H1 (cell line): ENCODE data around the gene VPS54. TPM values are rescaled to one million over a fixed set of nuclear protein-coding genes. Genes with fewer than 3 reads are reported as not detected.

Experiments
- CBX8 ChIP-seq: fragments of 300-800, 300-1000 bp; sonication (generic); IDR thresholded peaks from 2 replicates; pipeline ENCODE4 v1.7.1; 2016; ENCODE audit warnings: low read depth, low read length, borderline replicate concordance
- CHD2 ChIP-seq: IDR thresholded peaks from 2 replicates; pipeline ENCODE4 v1.6.1; 2012; ENCODE audit warnings: low read length, improper control_type of control experiment
- EGR1 ChIP-seq: IDR thresholded peaks from 2 replicates; pipeline ENCODE4 v1.6.1; 2011; ENCODE audit warnings: low read depth, low read length, borderline replicate concordance
- FOSL1 ChIP-seq: IDR thresholded peaks from 2 replicates; pipeline ENCODE4 v1.6.1; 2011; ENCODE audit warnings: mild to moderate bottlenecking, low read depth, low read length, moderate library complexity; ENCODE audit not compliant: insufficient read depth
- GABPA ChIP-seq: IDR thresholded peaks from 2 replicates; pipeline ENCODE4 v1.6.1; 2011; ENCODE audit warnings: mild to moderate bottlenecking, low read length, moderate library complexity, borderline replicate concordance; ENCODE audit not compliant: insufficient read depth
- JUND ChIP-seq: IDR thresholded peaks from 2 replicates; pipeline ENCODE4 v1.6.1; 2011; ENCODE audit warnings: mild to moderate bottlenecking, improper control_type of control experiment, low read length
- PHF8 ChIP-seq: fragments of 200-600 bp; sonication (generic); conservative IDR thresholded peaks from 2 replicates; pipeline ENCODE4 v1.7.1; 2012; ENCODE audit warnings: low read depth, mild to moderate bottlenecking, inconsistent platforms, low read length, moderate library complexity
- SIRT6 ChIP-seq: IDR thresholded peaks from one replicate; pipeline ENCODE4 v1.7.1; 2012; ENCODE audit warnings: low read length, inconsistent platforms
- TAF1 ChIP-seq: IDR thresholded peaks from 2 replicates; pipeline ENCODE4 v1.6.1; 2011; ENCODE audit warnings: mild to moderate bottlenecking, low read depth, low read length
- TEAD4 ChIP-seq: IDR thresholded peaks from 2 replicates; pipeline ENCODE4 v1.6.1; 2012; ENCODE audit warnings: low read depth, low read length, inconsistent platforms, mixed read lengths
- polyA plus RNA-seq, 7 experiments: library from polyadenylated mRNA; depleted of rRNA in 3 of 7; stranded (reverse) in 5 of 7; unstranded in 2 of 7; fragments of >200 nt in 5 of 7; fragments of 200-250 nt in 2 of 7; gene quantifications; 1 replicate in 5 of 7; 2 replicates in 1 of 7; 4 replicates in 1 of 7; pipeline versions ENCODE4 v1.2.1 to v1.2.3, GENCODE V29; 2011 to 2013; ENCODE audit warnings: missing spikeins in 2 of 7, mixed read lengths in 2 of 7
- total RNA-seq: library from RNA; stranded (reverse); fragmentation: NEBNext Ultra II Directional; extraction: Animal tissue kit (Norgen Biotek cat#: 25700); gene quantifications from 2 replicates; pipeline ENCODE4 v1.2.1, GENCODE V29; 2021
- TF ChIP-seq, protein P1 (sequence below): fragments of 300-600 bp; sonication (generic); IDR thresholded peaks from 2 replicates; pipeline ENCODE4 v1.7.1; 2012; ENCODE audit warnings: low read length, moderate library complexity, mild to moderate bottlenecking, inconsistent platforms; ENCODE audit not compliant: insufficient replicate concordance

Gene VPS54
- total and polyA plus RNA-seq, 2 of the 8 experiments (the other 6 are each of a cell fraction or from before 2014, with no cell fraction given), result 3.6 to 13.2 TPM

DNA sequence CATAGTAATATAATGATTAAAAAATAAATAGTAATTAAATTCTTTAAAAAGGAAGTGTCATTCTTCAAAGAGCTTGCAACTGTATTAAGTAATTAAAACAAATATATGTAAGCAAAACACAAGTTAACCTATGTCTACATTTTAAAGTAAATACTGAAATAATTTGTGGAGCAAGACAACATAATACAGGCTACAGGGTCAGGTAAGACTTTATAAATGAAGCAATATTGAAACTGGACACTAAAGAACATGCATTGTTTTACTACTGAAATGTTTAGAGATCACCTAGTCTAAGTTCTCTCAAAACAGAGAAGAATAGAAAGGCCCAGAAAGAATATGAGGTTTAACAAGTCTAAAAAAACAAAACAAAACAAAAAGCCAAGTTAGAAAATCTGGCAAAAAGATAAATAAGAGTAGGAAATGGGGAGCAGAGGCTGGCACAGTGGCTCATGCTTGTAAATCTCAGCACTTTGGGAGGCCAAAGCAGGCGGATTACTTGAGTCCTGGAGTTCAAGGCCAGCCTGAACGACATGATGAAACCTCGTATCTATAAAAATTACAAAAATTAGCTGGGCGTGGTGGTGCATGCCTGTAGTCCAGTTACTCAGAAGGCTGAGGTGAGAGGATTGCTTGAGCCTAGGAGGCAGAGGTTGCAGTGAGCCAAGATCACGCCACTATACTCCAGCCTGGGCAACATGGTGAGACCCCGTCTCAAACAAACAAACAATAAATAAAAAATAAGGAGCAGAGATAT, 34.4 kb downstream of the VPS54 start (continued):
- TF ChIP-seq, protein P1, sequence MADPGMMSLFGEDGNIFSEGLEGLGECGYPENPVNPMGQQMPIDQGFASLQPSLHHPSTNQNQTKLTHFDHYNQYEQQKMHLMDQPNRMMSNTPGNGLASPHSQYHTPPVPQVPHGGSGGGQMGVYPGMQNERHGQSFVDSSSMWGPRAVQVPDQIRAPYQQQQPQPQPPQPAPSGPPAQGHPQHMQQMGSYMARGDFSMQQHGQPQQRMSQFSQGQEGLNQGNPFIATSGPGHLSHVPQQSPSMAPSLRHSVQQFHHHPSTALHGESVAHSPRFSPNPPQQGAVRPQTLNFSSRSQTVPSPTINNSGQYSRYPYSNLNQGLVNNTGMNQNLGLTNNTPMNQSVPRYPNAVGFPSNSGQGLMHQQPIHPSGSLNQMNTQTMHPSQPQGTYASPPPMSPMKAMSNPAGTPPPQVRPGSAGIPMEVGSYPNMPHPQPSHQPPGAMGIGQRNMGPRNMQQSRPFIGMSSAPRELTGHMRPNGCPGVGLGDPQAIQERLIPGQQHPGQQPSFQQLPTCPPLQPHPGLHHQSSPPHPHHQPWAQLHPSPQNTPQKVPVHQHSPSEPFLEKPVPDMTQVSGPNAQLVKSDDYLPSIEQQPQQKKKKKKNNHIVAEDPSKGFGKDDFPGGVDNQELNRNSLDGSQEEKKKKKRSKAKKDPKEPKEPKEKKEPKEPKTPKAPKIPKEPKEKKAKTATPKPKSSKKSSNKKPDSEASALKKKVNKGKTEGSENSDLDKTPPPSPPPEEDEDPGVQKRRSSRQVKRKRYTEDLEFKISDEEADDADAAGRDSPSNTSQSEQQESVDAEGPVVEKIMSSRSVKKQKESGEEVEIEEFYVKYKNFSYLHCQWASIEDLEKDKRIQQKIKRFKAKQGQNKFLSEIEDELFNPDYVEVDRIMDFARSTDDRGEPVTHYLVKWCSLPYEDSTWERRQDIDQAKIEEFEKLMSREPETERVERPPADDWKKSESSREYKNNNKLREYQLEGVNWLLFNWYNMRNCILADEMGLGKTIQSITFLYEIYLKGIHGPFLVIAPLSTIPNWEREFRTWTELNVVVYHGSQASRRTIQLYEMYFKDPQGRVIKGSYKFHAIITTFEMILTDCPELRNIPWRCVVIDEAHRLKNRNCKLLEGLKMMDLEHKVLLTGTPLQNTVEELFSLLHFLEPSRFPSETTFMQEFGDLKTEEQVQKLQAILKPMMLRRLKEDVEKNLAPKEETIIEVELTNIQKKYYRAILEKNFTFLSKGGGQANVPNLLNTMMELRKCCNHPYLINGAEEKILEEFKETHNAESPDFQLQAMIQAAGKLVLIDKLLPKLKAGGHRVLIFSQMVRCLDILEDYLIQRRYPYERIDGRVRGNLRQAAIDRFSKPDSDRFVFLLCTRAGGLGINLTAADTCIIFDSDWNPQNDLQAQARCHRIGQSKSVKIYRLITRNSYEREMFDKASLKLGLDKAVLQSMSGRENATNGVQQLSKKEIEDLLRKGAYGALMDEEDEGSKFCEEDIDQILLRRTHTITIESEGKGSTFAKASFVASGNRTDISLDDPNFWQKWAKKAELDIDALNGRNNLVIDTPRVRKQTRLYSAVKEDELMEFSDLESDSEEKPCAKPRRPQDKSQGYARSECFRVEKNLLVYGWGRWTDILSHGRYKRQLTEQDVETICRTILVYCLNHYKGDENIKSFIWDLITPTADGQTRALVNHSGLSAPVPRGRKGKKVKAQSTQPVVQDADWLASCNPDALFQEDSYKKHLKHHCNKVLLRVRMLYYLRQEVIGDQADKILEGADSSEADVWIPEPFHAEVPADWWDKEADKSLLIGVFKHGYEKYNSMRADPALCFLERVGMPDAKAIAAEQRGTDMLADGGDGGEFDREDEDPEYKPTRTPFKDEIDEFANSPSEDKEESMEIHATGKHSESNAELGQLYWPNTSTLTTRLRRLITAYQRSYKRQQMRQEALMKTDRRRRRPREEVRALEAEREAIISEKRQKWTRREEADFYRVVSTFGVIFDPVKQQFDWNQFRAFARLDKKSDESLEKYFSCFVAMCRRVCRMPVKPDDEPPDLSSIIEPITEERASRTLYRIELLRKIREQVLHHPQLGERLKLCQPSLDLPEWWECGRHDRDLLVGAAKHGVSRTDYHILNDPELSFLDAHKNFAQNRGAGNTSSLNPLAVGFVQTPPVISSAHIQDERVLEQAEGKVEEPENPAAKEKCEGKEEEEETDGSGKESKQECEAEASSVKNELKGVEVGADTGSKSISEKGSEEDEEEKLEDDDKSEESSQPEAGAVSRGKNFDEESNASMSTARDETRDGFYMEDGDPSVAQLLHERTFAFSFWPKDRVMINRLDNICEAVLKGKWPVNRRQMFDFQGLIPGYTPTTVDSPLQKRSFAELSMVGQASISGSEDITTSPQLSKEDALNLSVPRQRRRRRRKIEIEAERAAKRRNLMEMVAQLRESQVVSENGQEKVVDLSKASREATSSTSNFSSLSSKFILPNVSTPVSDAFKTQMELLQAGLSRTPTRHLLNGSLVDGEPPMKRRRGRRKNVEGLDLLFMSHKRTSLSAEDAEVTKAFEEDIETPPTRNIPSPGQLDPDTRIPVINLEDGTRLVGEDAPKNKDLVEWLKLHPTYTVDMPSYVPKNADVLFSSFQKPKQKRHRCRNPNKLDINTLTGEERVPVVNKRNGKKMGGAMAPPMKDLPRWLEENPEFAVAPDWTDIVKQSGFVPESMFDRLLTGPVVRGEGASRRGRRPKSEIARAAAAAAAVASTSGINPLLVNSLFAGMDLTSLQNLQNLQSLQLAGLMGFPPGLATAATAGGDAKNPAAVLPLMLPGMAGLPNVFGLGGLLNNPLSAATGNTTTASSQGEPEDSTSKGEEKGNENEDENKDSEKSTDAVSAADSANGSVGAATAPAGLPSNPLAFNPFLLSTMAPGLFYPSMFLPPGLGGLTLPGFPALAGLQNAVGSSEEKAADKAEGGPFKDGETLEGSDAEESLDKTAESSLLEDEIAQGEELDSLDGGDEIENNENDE, result no peak
- TF ChIP-seq TEAD4 (no peak), CBX8 (no peak), FOSL1 (no peak), GABPA (no peak), SIRT6 (no peak), TAF1 (no peak), EGR1 (no peak), CHD2 (no peak), PHF8 (no peak), JUND (no peak)
